H1 (cell line): ENCODE measurements around the gene LDLRAD3. TPM values are rescaled to one million over a fixed set of nuclear protein-coding genes. Genes with fewer than 3 reads are reported as not detected.

Experiments
- CHD2 ChIP-seq: IDR thresholded peaks from 2 replicates; pipeline ENCODE4 v1.6.1; 2012; ENCODE audit warnings: low read length, improper control_type of control experiment
- JUN ChIP-seq: IDR thresholded peaks from 2 replicates; pipeline ENCODE4 v1.6.1; 2011; ENCODE audit warnings: low read depth, mild to moderate bottlenecking, improper control_type of control experiment, low read length
- KDM5A ChIP-seq: fragments of 200-600 bp; IDR thresholded peaks from 2 replicates; pipeline ENCODE4 v1.7.1; 2012; ENCODE audit warnings: mild to moderate bottlenecking, low read length, inconsistent platforms, mixed read lengths
- RFX5 ChIP-seq: IDR thresholded peaks from 2 replicates; pipeline ENCODE4 v1.6.1; 2011; ENCODE audit warnings: low read depth, low read length, improper control_type of control experiment, borderline replicate concordance
- SAP30 ChIP-seq: fragments of 300-600 bp; sonication (generic); IDR thresholded peaks from 2 replicates; pipeline ENCODE4 v1.7.1; 2012; ENCODE audit warnings: low read length, moderate library complexity, mild to moderate bottlenecking, inconsistent platforms; ENCODE audit not compliant: insufficient read depth, insufficient replicate concordance
- TCF12 ChIP-seq: IDR thresholded peaks from 2 replicates; pipeline ENCODE4 v1.6.1; 2011; ENCODE audit warnings: low read depth, mild to moderate bottlenecking, low read length
- polyA plus RNA-seq, 7 experiments: library from polyadenylated mRNA; depleted of rRNA in 3 of 7; stranded (reverse) in 5 of 7; unstranded in 2 of 7; fragments of >200 nt in 5 of 7; fragments of 200-250 nt in 2 of 7; gene quantifications; 1 replicate in 5 of 7; 2 replicates in 1 of 7; 4 replicates in 1 of 7; pipeline versions ENCODE4 v1.2.1 to v1.2.3, GENCODE V29; 2011 to 2013; ENCODE audit warnings: missing spikeins in 2 of 7, mixed read lengths in 2 of 7
- total RNA-seq: library from RNA; stranded (reverse); fragmentation: NEBNext Ultra II Directional; extraction: Animal tissue kit (Norgen Biotek cat#: 25700); gene quantifications from 2 replicates; pipeline ENCODE4 v1.2.1, GENCODE V29; 2021

The LDLRAD3 gene
- total and polyA plus RNA-seq, 2 of the 8 experiments (the other 6 are each of a cell fraction or from before 2014, with no cell fraction given) = 18.6 to 22.8 TPM

GRCh38 chr11:35992548-35992947, 48.7 kb downstream of the LDLRAD3 start (continued):
- TF ChIP-seq SAP30 = no peak
- TF ChIP-seq CHD2 = no peak
- TF ChIP-seq KDM5A = no peak
- TF ChIP-seq TCF12 = no peak
- no peak for TF ChIP-seq JUN
- no peak for TF ChIP-seq RFX5
